HepG2 (cell line): ENCODE measurements around the gene AMOTL2. TPM values are rescaled to one million over a fixed set of nuclear protein-coding genes. Genes with fewer than 3 reads are reported as not detected.

Source experiments
- ARHGAP35 ChIP-seq: sonication (generic); formaldehyde crosslinking; IDR thresholded peaks from 2 replicates; pipeline ENCODE4 v1.9.0; 2022; ENCODE audit warnings: mild to moderate bottlenecking, inconsistent platforms, moderate library complexity, missing genetic modification reagents, borderline replicate concordance
- ATRX ChIP-seq: sonication (generic); formaldehyde crosslinking; IDR thresholded peaks from 2 replicates; pipeline ENCODE4 v1.4.0; 2020; ENCODE audit warnings: missing genetic modification reagents, borderline replicate concordance
- BRD4 ChIP-seq: sonication (generic); formaldehyde crosslinking; IDR thresholded peaks from 2 replicates; pipeline ENCODE4 v1.4.0; 2020; ENCODE audit warnings: missing genetic modification reagents
- FOXM1 ChIP-seq: sonication (generic); formaldehyde crosslinking; IDR thresholded peaks from 2 replicates; pipeline ENCODE4 v1.5.0; 2020; ENCODE audit warnings: missing genetic modification reagents
- KAT2B ChIP-seq: fragments of 150-350 bp; IDR thresholded peaks from 2 replicates; pipeline ENCODE4 v1.6.1; 2014; ENCODE audit warnings: low read depth, low read length, borderline replicate concordance
- PITX1 ChIP-seq: sonication (generic); formaldehyde crosslinking; IDR thresholded peaks from 2 replicates; pipeline ENCODE4 v1.5.1; 2020; ENCODE audit warnings: mild to moderate bottlenecking, missing genetic modification reagents
- RAD21 ChIP-seq: fragments of 450-650 bp; formaldehyde crosslinking; IDR thresholded peaks from 2 replicates; pipeline ENCODE4 v1.5.0; 2020; ENCODE audit warnings: mild to moderate bottlenecking
- RBM22 ChIP-seq: fragments of 200-400 bp; formaldehyde crosslinking; optimal IDR thresholded peaks from 2 replicates; pipeline ENCODE3; 2017; ENCODE audit warnings: mild to moderate bottlenecking, low read length, moderate library complexity
- TOPORS ChIP-seq: sonication (generic); formaldehyde crosslinking; IDR thresholded peaks from 2 replicates; pipeline ENCODE4 v1.8.0; 2023; ENCODE audit warnings: mild to moderate bottlenecking, missing genetic modification reagents
- ZNF382 ChIP-seq: sonication (generic); formaldehyde crosslinking; IDR thresholded peaks from 2 replicates; pipeline ENCODE4 v1.5.0; 2020; ENCODE audit warnings: missing genetic modification reagents, mild to moderate bottlenecking, borderline replicate concordance
- ZNF510 ChIP-seq: sonication (generic); formaldehyde crosslinking; IDR thresholded peaks from 2 replicates; pipeline ENCODE4 v1.4.0; 2020; ENCODE audit warnings: low read depth, mild to moderate bottlenecking, missing genetic modification reagents
- ZNF543 ChIP-seq: sonication (generic); formaldehyde crosslinking; IDR thresholded peaks from 2 replicates; pipeline ENCODE4 v1.4.0; 2020; ENCODE audit warnings: mild to moderate bottlenecking, missing genetic modification reagents
- polyA plus RNA-seq, 8 experiments: library from polyadenylated mRNA; depleted of rRNA in 3 of 8; stranded (reverse) in 7 of 8; unstranded in 1 of 8; fragments of >200 nt; fragmentation: Illumina TruSeq in 4 of 8; extraction: Trizol in 4 of 8; gene quantifications; 2 replicates each; pipeline versions ENCODE4 v1.2.1 to v1.2.3, GENCODE V29; 2011 to 2016; ENCODE audit warnings: low read depth in 4 of 8, missing spikeins in 1 of 8, mixed read lengths in 1 of 8; ENCODE audit not compliant: insufficient read depth in 1 of 8
- total RNA-seq, 5 experiments: library from RNA; depleted of rRNA; stranded (reverse); fragments of >200 nt; fragmentation: Illumina TruSeq; extraction: Trizol; gene quantifications; 2 replicates each; pipeline ENCODE4 v1.2.3, GENCODE V29; 2016; ENCODE audit warnings: low read depth in 1 of 5
- TF ChIP-seq, protein P1 (sequence below): sonication (generic); formaldehyde crosslinking; IDR thresholded peaks from 2 replicates; pipeline ENCODE4 v1.5.0; 2020; ENCODE audit warnings: mild to moderate bottlenecking, missing genetic modification reagents, borderline replicate concordance
- TF ChIP-seq, protein P2 (sequence below): sonication (generic); formaldehyde crosslinking; IDR thresholded peaks from 2 replicates; pipeline ENCODE4 v1.5.1; 2020; ENCODE audit warnings: mild to moderate bottlenecking, missing genetic modification reagents, moderate library complexity
- TF ChIP-seq, protein P3 (sequence below): sonication (generic); formaldehyde crosslinking; IDR thresholded peaks from 2 replicates; pipeline ENCODE4 v1.4.0; 2020; ENCODE audit warnings: missing genetic modification reagents
- TF ChIP-seq, protein P4 (sequence below): sonication (generic); formaldehyde crosslinking; IDR thresholded peaks from 2 replicates; pipeline ENCODE4 v1.4.0; 2020; ENCODE audit warnings: missing genetic modification reagents, mild to moderate bottlenecking, borderline replicate concordance
- TF ChIP-seq, protein P5 (sequence below): sonication (generic); formaldehyde crosslinking; IDR thresholded peaks from 2 replicates; pipeline ENCODE4 v1.4.0; 2020; ENCODE audit warnings: missing genetic modification reagents, low read depth, mild to moderate bottlenecking, borderline replicate concordance

Gene AMOTL2
- total and polyA plus RNA-seq, 2 of the 13 experiments (the other 11 are each of a cell fraction or from before 2014, with no cell fraction given) = 17.3 to 18.5 TPM

DNA sequence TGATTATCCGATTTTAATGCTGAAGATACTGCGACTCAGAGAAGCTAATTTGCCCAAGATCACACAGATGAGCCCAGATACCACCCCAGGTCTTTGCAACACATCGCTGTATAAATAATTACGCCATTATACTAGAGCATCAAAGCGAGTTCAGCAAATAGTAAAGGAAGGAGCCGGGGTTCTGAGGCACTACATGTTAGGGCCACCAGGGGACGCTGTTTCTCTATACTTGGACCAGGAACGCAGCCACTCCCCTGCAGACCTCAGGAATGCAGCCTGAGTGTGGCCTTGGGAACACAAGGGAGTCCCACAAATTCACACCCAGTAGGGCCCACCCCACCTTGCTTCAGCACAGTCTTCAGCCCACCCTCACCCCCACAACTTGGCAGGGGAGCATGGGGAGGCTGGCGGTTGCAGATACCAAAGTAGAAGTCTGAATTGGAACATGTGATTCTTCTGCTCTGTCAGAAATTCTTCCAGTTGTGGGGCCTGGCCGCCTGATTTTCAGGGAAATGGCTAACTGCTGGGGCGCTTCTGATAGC lies 65.8 kb downstream of the AMOTL2 start (continued):
- TF ChIP-seq, protein P1, sequence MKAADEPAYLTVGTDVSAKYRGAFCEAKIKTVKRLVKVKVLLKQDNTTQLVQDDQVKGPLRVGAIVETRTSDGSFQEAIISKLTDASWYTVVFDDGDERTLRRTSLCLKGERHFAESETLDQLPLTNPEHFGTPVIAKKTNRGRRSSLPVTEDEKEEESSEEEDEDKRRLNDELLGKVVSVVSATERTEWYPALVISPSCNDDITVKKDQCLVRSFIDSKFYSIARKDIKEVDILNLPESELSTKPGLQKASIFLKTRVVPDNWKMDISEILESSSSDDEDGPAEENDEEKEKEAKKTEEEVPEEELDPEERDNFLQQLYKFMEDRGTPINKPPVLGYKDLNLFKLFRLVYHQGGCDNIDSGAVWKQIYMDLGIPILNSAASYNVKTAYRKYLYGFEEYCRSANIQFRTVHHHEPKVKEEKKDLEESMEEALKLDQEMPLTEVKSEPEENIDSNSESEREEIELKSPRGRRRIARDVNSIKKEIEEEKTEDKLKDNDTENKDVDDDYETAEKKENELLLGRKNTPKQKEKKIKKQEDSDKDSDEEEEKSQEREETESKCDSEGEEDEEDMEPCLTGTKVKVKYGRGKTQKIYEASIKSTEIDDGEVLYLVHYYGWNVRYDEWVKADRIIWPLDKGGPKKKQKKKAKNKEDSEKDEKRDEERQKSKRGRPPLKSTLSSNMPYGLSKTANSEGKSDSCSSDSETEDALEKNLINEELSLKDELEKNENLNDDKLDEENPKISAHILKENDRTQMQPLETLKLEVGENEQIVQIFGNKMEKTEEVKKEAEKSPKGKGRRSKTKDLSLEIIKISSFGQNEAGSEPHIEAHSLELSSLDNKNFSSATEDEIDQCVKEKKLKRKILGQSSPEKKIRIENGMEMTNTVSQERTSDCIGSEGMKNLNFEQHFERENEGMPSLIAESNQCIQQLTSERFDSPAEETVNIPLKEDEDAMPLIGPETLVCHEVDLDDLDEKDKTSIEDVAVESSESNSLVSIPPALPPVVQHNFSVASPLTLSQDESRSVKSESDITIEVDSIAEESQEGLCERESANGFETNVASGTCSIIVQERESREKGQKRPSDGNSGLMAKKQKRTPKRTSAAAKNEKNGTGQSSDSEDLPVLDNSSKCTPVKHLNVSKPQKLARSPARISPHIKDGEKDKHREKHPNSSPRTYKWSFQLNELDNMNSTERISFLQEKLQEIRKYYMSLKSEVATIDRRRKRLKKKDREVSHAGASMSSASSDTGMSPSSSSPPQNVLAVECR (CRISPR knock-in tag) = peak; percentile 48; the same call in 1 of the 2 replicates
- TF ChIP-seq ARHGAP35 (CRISPR knock-in tag) (no peak), ZNF510 (CRISPR knock-in tag) (no peak), RBM22 (no peak), PITX1 (CRISPR knock-in tag) (no peak), BRD4 (CRISPR knock-in tag) (no peak), KAT2B (no peak), RAD21 (CRISPR knock-in tag) (peak; percentile 98), FOXM1 (no peak), ZNF543 (no peak), ATRX (CRISPR knock-in tag) (no peak), TOPORS (CRISPR knock-in tag) (no peak), ZNF382 (CRISPR knock-in tag) (no peak)
- TF ChIP-seq, protein P2, sequence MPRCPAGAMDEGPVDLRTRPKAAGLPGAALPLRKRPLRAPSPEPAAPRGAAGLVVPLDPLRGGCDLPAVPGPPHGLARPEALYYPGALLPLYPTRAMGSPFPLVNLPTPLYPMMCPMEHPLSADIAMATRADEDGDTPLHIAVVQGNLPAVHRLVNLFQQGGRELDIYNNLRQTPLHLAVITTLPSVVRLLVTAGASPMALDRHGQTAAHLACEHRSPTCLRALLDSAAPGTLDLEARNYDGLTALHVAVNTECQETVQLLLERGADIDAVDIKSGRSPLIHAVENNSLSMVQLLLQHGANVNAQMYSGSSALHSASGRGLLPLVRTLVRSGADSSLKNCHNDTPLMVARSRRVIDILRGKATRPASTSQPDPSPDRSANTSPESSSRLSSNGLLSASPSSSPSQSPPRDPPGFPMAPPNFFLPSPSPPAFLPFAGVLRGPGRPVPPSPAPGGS (CRISPR knock-in tag) = 0 out of 2 replicates have a peak, but pooled peaks have one; percentile 21
- TF ChIP-seq, protein P3, sequence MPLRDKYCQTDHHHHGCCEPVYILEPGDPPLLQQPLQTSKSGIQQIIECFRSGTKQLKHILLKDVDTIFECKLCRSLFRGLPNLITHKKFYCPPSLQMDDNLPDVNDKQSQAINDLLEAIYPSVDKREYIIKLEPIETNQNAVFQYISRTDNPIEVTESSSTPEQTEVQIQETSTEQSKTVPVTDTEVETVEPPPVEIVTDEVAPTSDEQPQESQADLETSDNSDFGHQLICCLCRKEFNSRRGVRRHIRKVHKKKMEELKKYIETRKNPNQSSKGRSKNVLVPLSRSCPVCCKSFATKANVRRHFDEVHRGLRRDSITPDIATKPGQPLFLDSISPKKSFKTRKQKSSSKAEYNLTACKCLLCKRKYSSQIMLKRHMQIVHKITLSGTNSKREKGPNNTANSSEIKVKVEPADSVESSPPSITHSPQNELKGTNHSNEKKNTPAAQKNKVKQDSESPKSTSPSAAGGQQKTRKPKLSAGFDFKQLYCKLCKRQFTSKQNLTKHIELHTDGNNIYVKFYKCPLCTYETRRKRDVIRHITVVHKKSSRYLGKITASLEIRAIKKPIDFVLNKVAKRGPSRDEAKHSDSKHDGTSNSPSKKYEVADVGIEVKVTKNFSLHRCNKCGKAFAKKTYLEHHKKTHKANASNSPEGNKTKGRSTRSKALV = no peak
- TF ChIP-seq, protein P4, sequence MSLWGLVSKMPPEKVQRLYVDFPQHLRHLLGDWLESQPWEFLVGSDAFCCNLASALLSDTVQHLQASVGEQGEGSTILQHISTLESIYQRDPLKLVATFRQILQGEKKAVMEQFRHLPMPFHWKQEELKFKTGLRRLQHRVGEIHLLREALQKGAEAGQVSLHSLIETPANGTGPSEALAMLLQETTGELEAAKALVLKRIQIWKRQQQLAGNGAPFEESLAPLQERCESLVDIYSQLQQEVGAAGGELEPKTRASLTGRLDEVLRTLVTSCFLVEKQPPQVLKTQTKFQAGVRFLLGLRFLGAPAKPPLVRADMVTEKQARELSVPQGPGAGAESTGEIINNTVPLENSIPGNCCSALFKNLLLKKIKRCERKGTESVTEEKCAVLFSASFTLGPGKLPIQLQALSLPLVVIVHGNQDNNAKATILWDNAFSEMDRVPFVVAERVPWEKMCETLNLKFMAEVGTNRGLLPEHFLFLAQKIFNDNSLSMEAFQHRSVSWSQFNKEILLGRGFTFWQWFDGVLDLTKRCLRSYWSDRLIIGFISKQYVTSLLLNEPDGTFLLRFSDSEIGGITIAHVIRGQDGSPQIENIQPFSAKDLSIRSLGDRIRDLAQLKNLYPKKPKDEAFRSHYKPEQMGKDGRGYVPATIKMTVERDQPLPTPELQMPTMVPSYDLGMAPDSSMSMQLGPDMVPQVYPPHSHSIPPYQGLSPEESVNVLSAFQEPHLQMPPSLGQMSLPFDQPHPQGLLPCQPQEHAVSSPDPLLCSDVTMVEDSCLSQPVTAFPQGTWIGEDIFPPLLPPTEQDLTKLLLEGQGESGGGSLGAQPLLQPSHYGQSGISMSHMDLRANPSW (CRISPR knock-in tag) = no peak
- TF ChIP-seq, protein P5, sequence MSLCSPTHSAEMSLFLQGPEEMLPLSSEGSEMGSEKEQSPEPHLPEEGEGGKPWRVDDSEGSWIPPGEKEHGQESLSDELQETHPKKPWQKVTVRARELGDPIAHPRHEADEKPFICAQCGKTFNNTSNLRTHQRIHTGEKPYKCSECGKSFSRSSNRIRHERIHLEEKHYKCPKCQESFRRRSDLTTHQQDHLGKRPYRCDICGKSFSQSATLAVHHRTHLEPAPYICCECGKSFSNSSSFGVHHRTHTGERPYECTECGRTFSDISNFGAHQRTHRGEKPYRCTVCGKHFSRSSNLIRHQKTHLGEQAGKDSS (CRISPR knock-in tag) = no peak
